ENCODE data around the gene SCT. TPM values are rescaled to one million over a fixed set of nuclear protein-coding genes. Genes with fewer than 3 reads are reported as not detected.
A peak's percentile ranks its signal among the peaks of the same experiment; 100 is the strongest.

SCT gene
- total RNA-seq, 1 donor: not detected

GRCh38 chr11:577611-577894, 49.4 kb downstream of the SCT start:
- TF ChIP-seq CTCF (IDR thresholded peaks at IDR 0.05; ENCODE audit: insufficient read depth, low read length): no peak
- no peak for DNase-seq (ENCODE audit: low read depth)
- H3K4me3 ChIP-seq (ENCODE audit: low read depth, low read length): peak overlapping the region; percentile 98

GRCh38 chr11:576811-577610, 50.0 kb downstream of the SCT start:
- no peak for DNase-seq (ENCODE audit: low read depth)
- peak overlapping the region; percentile 98 for H3K4me3 ChIP-seq (ENCODE audit: low read depth, low read length)
- no peak for TF ChIP-seq CTCF (IDR thresholded peaks at IDR 0.05; ENCODE audit: insufficient read depth, low read length)

Other genes starting within 250 kb of the SCT start
- 1.3 and 5.6 TPM in 2 replicates for gene PKP3, start 233.0 kb downstream of the SCT start, total RNA-seq (ENCODE audit: low replicate concordance)
- 30.4 and 38.7 TPM in 2 replicates for gene SIGIRR, start 212.2 kb downstream of the SCT start, total RNA-seq (ENCODE audit: low replicate concordance)
- gene ANO9, start 185.2 kb downstream of the SCT start, total RNA-seq (ENCODE audit: low replicate concordance): not detected in 2 replicates
- gene PTDSS2, start 176.9 kb downstream of the SCT start, total RNA-seq (ENCODE audit: low replicate concordance): 28.7 and 51.6 TPM in 2 replicates
- gene RNH1, start 119.9 kb downstream of the SCT start, total RNA-seq (ENCODE audit: low replicate concordance): 388 and 436 TPM in 2 replicates
- gene HRAS, start 91.6 kb downstream of the SCT start, total RNA-seq (ENCODE audit: low replicate concordance): 34.6 and 44.4 TPM in 2 replicates
- gene LRRC56, start 89.7 kb downstream of the SCT start, total RNA-seq (ENCODE audit: low replicate concordance): 0.45 and 1.2 TPM in 2 replicates
- gene LMNTD2, start 66.4 kb downstream of the SCT start, total RNA-seq (ENCODE audit: low replicate concordance): 0.36 TPM in 1 of 2 replicates, not detected in the other
- gene RASSF7, start 66.2 kb downstream of the SCT start, total RNA-seq (ENCODE audit: low replicate concordance): 1.6 and 2.5 TPM in 2 replicates
- 27.6 and 37.5 TPM in 2 replicates for gene PHRF1, start 50.7 kb downstream of the SCT start, total RNA-seq (ENCODE audit: low replicate concordance)
- 6.5 and 6.8 TPM in 2 replicates for gene IRF7, start 11.2 kb downstream of the SCT start, total RNA-seq (ENCODE audit: low replicate concordance)
- gene CDHR5, start 2.2 kb downstream of the SCT start, total RNA-seq (ENCODE audit: low replicate concordance): not detected in 2 replicates
- 0.09 and 0.16 TPM in 2 replicates for gene DRD4, start 10.1 kb upstream of the SCT start, total RNA-seq (ENCODE audit: low replicate concordance)
- gene DEAF1, start 68.0 kb upstream of the SCT start, total RNA-seq (ENCODE audit: low replicate concordance): 26.7 and 40.0 TPM in 2 replicates
- 3.6 and 9.4 TPM in 2 replicates for gene TMEM80, start 68.6 kb upstream of the SCT start, total RNA-seq (ENCODE audit: low replicate concordance)
- 47.9 and 49.2 TPM in 2 replicates for gene EPS8L2, start 79.0 kb upstream of the SCT start, total RNA-seq (ENCODE audit: low replicate concordance)
- gene TALDO1, start 120.3 kb upstream of the SCT start, total RNA-seq (ENCODE audit: low replicate concordance): 123 and 146 TPM in 2 replicates
- gene GATD1, start 150.3 kb upstream of the SCT start, total RNA-seq (ENCODE audit: low replicate concordance): 40.6 and 53.4 TPM in 2 replicates
- gene CEND1, start 162.9 kb upstream of the SCT start, total RNA-seq (ENCODE audit: low replicate concordance): 0.65 and 1.2 TPM in 2 replicates
- gene SLC25A22, start 171.1 kb upstream of the SCT start, total RNA-seq (ENCODE audit: low replicate concordance): 16.7 and 17.6 TPM in 2 replicates
- gene PIDD1, start 178.1 kb upstream of the SCT start, total RNA-seq (ENCODE audit: low replicate concordance): 6.3 and 8.8 TPM in 2 replicates
- 99.4 and 841 TPM in 2 replicates for gene RPLP2, start 182.8 kb upstream of the SCT start, total RNA-seq (ENCODE audit: low replicate concordance)
- 20.0 and 27.7 TPM in 2 replicates for gene PNPLA2, start 191.7 kb upstream of the SCT start, total RNA-seq (ENCODE audit: low replicate concordance)
- gene CRACR2B, start 200.7 kb upstream of the SCT start, total RNA-seq (ENCODE audit: low replicate concordance): 1.3 and 1.8 TPM in 2 replicates
- gene CD151, start 205.8 kb upstream of the SCT start, total RNA-seq (ENCODE audit: low replicate concordance): 159 and 311 TPM in 2 replicates
- 61.7 and 135 TPM in 2 replicates for gene POLR2L, start 215.3 kb upstream of the SCT start, total RNA-seq (ENCODE audit: low replicate concordance)
- 164 and 252 TPM in 2 replicates for gene TSPAN4, start 215.7 kb upstream of the SCT start, total RNA-seq (ENCODE audit: low replicate concordance)

Measured in fibroblast of the aortic adventitia (primary cell).